ENCODE measurements around the gene CYP19A1.

- TF ChIP-seq POLR2A (IDR thresholded peaks at IDR 0.05; ENCODE audit: low read length) = no peak
- TF ChIP-seq GATA1 (IDR thresholded peaks at IDR 0.05; ENCODE audit: low read depth, low read length) = no peak
Observed at GRCh38 chr15:51382787-51383186, 44.4 kb upstream of the CYP19A1 start.

Data from erythroblast (primary cell).